ENCODE data around the gene NTM. TPM values are rescaled to one million over a fixed set of nuclear protein-coding genes. Genes with fewer than 3 reads are reported as not detected.
"Not testable (repeated sequence)": the region's sequence is repeated elsewhere in the genome, so short reads cannot be mapped to it uniquely, and the experiment has no call there.

Gene NTM
- total RNA-seq, 4 donors from 2014 or later = 0.21 to 3.2 (median 0.84) TPM

DNA sequence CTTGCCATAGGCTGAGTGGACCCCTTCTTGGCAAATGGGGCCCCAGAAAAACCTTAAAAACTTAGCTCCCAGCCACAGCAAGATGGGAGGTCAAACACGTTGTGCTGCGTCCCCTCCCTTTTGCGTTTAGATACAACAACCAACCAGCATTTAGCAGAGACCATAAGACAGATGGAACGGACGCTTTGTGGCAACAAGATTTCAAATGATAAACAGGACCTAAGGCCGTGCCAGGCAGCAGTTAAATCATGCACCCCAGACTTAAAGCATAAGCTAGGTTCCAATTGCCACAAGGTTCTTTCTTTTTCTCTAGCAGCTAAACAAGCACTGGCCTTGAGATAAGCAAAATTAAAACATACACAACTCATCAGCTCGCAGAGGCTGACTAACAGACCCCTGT lies 39.4 kb upstream of the NTM start:
- Histone ChIP-seq H3K27ac (no peak overlapping the region), H3K9me3 (no peaks in the 10 kb centered on the region), H3K27me3 (peaks cover 0 to 13% (median 0%) of the 10 kb centered on the region in 4 donors), H3K36me3 (no peaks in the 10 kb centered on the region), H3K4me3 (no peak overlapping the region), H3K4me1 (no peaks in the 10 kb centered on the region)
- WGBS, 2 donors = 36 to 47% methylated on average over 7 of the region's 7 CpGs
- no peak for DNase-seq
- intact Hi-C loops (cut with DNase I) = no loop called here
- TF ChIP-seq CTCF (IDR thresholded peaks at IDR 0.05) = no peak
- TF ChIP-seq POLR2A (IDR thresholded peaks at IDR 0.05) = no peak

DNA sequence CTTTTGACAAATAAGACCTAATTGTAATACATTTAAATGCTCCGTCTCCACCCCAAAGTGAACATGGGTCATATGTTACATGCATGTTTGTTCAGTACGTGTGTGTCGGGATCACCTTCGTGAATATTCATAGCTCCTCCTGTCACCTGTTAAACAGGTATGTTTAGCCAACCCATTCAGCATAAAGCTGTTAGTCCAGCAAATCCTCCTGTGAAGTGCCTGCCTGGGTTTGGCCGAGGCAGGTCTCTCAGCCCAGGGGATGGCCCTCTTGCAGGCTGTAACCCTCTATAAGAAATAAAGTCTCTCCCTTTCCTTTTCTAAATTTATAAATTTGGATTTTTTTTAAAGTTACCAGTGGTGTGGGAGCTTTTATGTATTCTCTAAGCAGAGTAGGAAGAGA lies 38.9 kb upstream of the NTM start:
- TF ChIP-seq CTCF (IDR thresholded peaks at IDR 0.05) (no peak), POLR2A (IDR thresholded peaks at IDR 0.05) (no peak)
- peaks cover 0 to 13% (median 0%) of the 10 kb centered on the region in 4 donors for H3K27me3 ChIP-seq
- H3K4me1 ChIP-seq = no peaks in the 10 kb centered on the region
- no peaks in the 10 kb centered on the region for H3K36me3 ChIP-seq
- no peaks in the 10 kb centered on the region for H3K9me3 ChIP-seq
- WGBS, 2 donors = 32 to 48% methylated on average over 5 of the region's 5 CpGs
- DNase-seq = no peak
- intact Hi-C loops (cut with DNase I) = no loop called here
- no peak overlapping the region for H3K27ac ChIP-seq
- H3K4me3 ChIP-seq = no peak overlapping the region

DNA sequence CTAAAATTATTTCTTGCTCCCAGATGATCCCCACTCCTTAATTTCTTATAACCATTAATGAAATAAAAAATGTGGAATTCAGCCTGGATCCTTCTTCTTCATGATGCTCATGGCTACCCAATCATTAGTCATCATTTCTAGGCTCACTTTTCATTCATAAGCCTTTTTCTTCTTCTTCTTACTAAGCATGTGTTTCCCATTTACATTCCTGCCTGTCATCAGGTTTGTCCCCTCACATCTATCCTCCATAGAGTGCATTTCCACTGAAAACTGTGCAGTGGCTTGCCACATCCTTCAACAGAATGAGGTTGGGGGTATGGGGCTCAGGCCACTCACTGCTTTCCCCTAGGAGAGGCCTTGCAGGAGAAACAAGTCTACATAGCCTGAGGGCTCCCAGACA lies 35.8 kb upstream of the NTM start:
- no peak for TF ChIP-seq CTCF (IDR thresholded peaks at IDR 0.05)
- no peak for TF ChIP-seq POLR2A (IDR thresholded peaks at IDR 0.05)
- no peaks in the 10 kb centered on the region for H3K9me3 ChIP-seq
- no peaks in the 10 kb centered on the region for H3K36me3 ChIP-seq
- H3K4me3 ChIP-seq = no peak overlapping the region
- no peaks in the 10 kb centered on the region for H3K4me1 ChIP-seq
- H3K27ac ChIP-seq = no peak overlapping the region
- peaks cover 0 to 7% (median 0%) of the 10 kb centered on the region in 4 donors for H3K27me3 ChIP-seq
- intact Hi-C loops (cut with DNase I) = no loop called here
- no peak for DNase-seq

- H3K36me3 ChIP-seq; H3K9me3 ChIP-seq; H3K4me1 ChIP-seq; H3K27me3 ChIP-seq; intact Hi-C loops (cut with DNase I); DNase-seq; H3K4me3 ChIP-seq; H3K27ac ChIP-seq: not testable (repeated sequence)
- 50 to 79% methylated on average over 2 of the region's 5 CpGs for WGBS, 2 donors
Measured at GRCh38 chr11:131341900-131342299, 28.5 kb upstream of the NTM start.

DNA sequence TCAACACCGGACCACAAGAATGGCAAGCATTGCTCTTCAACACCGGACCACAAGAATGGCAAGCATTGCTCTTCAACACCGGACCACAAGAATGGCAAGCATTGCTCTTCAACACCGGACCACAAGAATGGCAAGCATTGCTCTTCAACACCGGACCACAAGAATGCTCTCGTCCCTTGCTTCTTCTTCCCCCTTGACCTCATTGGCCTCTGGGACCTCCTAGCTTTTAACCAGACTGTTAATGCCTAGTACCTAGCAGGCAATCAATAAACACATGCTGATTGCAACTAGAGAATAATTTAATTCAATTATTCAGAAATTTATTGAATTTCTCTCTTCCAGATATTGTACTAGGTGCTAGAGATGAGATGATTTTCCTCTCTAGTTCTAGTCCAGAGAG lies 28.0 kb upstream of the NTM start:
- WGBS, 2 donors = 85 to 100% methylated on average over 2 to 3 of the region's 6 CpGs
- H3K4me3 ChIP-seq; H3K36me3 ChIP-seq; H3K27ac ChIP-seq; DNase-seq; intact Hi-C loops (cut with DNase I); H3K4me1 ChIP-seq; H3K9me3 ChIP-seq; H3K27me3 ChIP-seq: not testable (repeated sequence)

GRCh38 chr11:131345406-131345805 lies 25.0 kb upstream of the NTM start:
- no peaks in the 10 kb centered on the region for H3K27me3 ChIP-seq
- DNase-seq = no peak
- WGBS, 2 donors = 87 to 88% methylated on average over 3 of the region's 3 CpGs
- H3K27ac ChIP-seq = no peak overlapping the region
- no peak for TF ChIP-seq POLR2A (IDR thresholded peaks at IDR 0.05)
- no peak overlapping the region for H3K4me3 ChIP-seq
- no peaks in the 10 kb centered on the region for H3K36me3 ChIP-seq
- no peaks in the 10 kb centered on the region for H3K9me3 ChIP-seq
- H3K4me1 ChIP-seq = no peaks in the 10 kb centered on the region
- intact Hi-C loops (cut with DNase I) = no loop called here

DNA sequence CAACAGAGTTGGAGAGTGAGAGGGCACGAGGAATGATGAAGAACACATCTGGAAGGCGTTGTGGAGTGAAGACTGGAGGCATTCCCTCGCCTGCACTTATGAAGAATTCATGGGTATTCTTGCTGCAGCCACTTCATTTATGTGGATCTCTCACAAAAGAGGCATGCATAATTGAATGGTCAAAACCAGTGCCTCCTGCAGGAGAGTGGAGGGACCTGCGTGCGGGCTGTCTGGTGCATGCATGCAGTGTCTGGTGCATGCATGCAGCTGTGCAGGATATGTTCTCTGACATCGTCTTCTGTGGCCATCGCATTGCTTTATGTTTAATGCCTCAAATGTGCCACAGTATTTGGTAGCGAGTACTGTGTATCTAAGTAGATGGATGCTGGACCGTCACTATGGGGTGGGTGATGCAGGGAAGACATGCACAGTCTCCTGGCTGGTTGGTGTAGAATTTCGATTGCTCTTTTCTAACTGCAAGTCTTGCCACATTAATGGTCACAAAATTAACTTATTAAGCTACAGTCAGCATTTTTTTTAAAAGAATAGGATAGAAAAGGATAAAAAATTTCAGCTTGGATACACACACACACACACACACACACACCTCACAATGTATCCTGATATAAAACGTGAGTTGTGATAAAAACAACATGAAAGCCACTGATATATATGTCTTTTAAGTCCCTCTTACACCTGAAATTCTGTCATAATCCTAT lies 20.9 kb upstream of the NTM start:
- intact Hi-C loops (cut with DNase I) = no loop called here
- Histone ChIP-seq H3K4me1 (no peaks in the 10 kb centered on the region), H3K27me3 (no peaks in the 10 kb centered on the region), H3K36me3 (no peaks in the 10 kb centered on the region), H3K4me3 (no peak overlapping the region), H3K9me3 (no peaks in the 10 kb centered on the region), H3K27ac (no peak overlapping the region)
- DNase-seq = no peak
- TF ChIP-seq POLR2A (IDR thresholded peaks at IDR 0.05) (no peak), CTCF (IDR thresholded peaks at IDR 0.05) (no peak)
- WGBS, 2 donors = 65 to 69% methylated on average over 11 of the region's 11 CpGs

All from esophagus squamous epithelium (tissue), 5 donors.